SK-MEL-5 (cell line): ENCODE measurements around the gene SF3B6. TPM values are rescaled to one million over a fixed set of nuclear protein-coding genes. Genes with fewer than 3 reads are reported as not detected.
"Not testable (repeated sequence)": the region's sequence is repeated elsewhere in the genome, so short reads cannot be mapped to it uniquely, and the experiment has no call there.

Source experiments
- DNase-seq: peaks from one replicate; pipeline ENCODE4 v3.0.0-alpha.2; 2016; ENCODE audit warnings: low read depth, low spot score
- in situ Hi-C: cut with HindIII; loops from 2 replicates; pipeline ENCODE4 v1.10.0; 2016; ENCODE audit warnings: low sequenced_read_pairs, high pct_unique_total_duplicates, low pct_unique_long_range_greater_than_20kb
- total RNA-seq: library from RNA; depleted of rRNA; stranded (reverse); fragments of >200 nt; shearing (Covaris generic); gene quantifications from 2 replicates; pipeline ENCODE4 v1.2.3, GENCODE V29; 2014

SF3B6 gene
- total RNA-seq, 1 experiment from 2014 or later: 487 TPM

DNA sequence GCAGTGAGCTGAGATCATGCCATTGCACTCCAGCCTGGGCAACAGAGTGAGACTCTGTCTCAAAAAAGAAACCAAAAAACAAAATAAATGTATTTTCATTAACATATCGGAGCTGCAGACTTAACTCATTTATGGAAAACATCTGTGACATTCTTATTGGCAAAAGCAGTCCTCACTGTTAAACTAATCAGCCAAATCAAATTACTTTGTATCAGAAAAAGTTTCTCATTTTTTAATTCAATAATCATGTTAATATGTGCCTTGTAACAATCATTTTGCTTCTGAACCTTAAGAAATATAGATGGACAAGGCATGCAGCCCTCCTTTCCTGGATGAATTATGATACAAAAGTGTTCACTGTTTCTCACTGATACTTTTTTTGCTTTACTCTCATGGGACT is 26.6 kb upstream of the SF3B6 start:
- in situ Hi-C loops: no loop called here
- DNase-seq: no peak

- DNase-seq: no peak
- in situ Hi-C loops: no loop called here
Measured at GRCh38 chr2:24101992-24102391, 25.9 kb upstream of the SF3B6 start.

- DNase-seq, in situ Hi-C loops: not testable (repeated sequence)
Measured at GRCh38 chr2:24100732-24101131, 24.6 kb upstream of the SF3B6 start.

GRCh38 chr2:24095171-24095677 is 19.1 kb upstream of the SF3B6 start:
- DNase-seq, in situ Hi-C loops: not testable (repeated sequence)

GRCh38 chr2:24093270-24093669 is 17.1 kb upstream of the SF3B6 start:
- in situ Hi-C loops, DNase-seq: not testable (repeated sequence)

- in situ Hi-C loops: no loop called here
- DNase-seq: no peak
Measured at GRCh38 chr2:24088821-24089359, 12.8 kb upstream of the SF3B6 start.

DNA sequence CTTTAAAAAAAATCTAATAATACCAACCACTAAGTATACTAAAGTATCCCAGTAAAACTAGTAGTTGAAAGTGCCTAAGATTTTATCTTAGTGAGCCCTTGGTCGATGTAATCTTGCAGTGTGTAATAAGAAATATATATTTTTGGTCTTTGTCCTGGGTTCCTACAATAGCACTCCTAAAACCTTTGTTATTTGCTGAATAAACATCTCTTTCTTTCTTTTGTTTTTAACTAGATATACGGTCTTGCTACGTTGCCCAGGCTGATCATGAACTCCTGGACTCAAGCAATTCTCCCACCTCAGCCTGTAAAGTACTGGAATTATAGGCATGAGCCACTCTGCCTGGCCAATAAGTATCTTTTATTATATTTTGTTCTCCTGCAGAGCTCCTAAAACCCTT is 10.9 kb upstream of the SF3B6 start:
- in situ Hi-C loops: no loop called here
- no peak for DNase-seq

GRCh38 chr2:24086241-24086640 is 10.1 kb upstream of the SF3B6 start:
- no peak for DNase-seq
- in situ Hi-C loops: no loop called here

DNA sequence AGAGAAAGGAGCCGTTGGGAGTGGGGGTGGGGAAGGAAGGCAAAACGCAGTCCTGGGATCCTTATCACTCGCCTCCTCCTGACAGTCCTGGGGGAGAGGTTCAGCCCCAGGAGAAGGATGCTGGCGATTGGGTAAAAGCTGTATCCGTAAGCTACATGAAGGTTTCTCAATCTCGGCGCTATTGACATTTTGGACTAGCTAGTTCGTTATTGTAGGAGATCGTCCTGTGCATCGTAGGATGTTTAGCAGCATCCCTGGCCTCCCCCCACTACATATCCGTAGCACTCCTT is 9.0 kb upstream of the SF3B6 start:
- in situ Hi-C loops: no loop called here
- DNase-seq: no peak

- in situ Hi-C loops: no loop called here
- peak; percentile 90 for DNase-seq
Measured at GRCh38 chr2:24084386-24085199, 8.5 kb upstream of the SF3B6 start, which contains the start of gene TP53I3. TP53I3 (minus strand) TSS chr2:24084834; CDS start chr2:24084326, 508 bp downstream.

DNA sequence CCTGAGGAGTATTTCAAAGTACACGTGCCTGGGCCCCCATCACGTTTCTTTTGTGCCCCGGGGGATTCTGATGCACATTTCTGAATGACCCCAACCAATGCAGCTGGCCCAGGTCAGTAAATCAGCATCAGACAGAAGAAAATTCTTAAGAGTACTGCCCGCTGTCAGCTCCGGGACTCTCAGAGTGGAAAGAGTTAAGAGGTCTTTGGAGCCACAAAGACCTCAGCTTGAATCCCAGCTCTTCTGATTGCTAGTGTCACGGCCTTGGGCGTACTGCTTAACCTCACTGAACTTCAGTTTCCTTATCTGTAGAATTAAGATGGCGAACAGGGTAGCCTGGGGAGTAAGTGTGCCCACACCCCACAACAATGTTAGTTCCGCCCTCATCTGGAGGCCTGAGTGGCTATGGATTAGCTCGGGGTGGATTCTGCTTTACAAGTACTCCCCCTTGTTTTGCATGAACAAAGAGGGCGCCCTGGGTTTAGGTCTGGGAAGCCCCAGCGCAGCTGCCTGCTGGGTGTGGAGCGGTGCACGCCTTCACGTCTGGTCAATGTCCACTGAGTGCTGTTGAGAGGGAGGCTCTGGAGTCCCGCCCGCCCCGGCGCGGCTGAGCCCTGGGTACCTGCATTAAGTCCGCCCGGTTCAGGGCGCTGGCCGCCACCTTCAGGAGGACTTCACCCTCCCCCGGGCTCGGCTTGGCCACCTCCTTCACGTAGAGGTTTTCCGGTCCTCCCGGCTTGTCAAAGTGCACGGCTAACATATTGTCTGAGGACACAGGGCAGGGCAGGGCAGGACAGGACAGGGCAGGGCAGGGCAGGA is 7.7 kb upstream of the SF3B6 start:
- in situ Hi-C loops: no loop called here
- peak; percentile 78 for DNase-seq

GRCh38 chr2:24082787-24083566 is 6.9 kb upstream of the SF3B6 start:
- no peak for DNase-seq
- in situ Hi-C loops: no loop called here

DNA sequence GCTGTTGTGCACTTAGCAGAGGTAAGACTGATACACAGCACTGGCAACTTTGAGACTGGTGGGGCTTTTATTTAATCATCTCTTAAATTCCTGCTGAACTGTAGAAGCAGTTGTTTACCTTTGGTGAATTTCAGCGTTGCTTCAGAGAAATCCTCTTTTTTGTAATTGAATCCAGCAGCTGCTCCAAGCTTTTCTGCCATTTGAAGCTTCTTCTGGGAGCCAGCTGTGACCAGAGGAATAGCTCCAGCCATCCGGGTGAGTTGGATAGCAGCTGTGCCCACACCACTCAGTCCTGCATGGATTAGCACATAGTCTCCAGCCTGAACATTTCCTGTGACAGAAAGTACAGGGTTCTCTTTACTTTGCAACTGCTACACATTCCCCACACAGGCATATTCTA is 4.6 kb upstream of the SF3B6 start:
- no peak for DNase-seq

DNA sequence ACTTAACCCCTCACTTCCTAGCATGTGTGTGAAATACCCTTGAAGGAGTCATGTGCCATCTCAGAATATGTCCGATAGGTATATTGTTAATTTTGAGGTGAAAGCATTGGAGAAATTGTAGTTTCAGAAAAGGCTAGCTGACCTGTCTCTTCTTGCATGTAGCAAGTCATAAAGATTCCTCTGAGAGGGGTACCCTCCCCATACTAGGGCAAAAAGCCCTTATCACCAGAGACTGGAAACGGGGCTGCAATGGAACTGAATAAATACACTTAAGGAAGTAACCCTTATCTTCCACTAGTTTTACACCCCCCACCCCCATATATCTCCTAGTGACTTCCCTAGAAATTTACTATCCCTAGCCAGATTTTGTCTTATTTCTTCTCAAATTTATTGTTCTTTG is 1.8 kb upstream of the SF3B6 start:
- in situ Hi-C loops: no loop called here

More for the DNA sequence above, 4.6 kb upstream of the SF3B6 start:
- in situ Hi-C loops: no loop called here

GRCh38 chr2:24077535-24077877 is 1.4 kb upstream of the SF3B6 start:
- in situ Hi-C loops: no loop called here
- no peak for DNase-seq

More for the DNA sequence above, 1.8 kb upstream of the SF3B6 start:
- DNase-seq: no peak

GRCh38 chr2:24076849-24077534 is 866 bp upstream of the SF3B6 start:
- in situ Hi-C loops: no loop called here
- DNase-seq: no peak

DNA sequence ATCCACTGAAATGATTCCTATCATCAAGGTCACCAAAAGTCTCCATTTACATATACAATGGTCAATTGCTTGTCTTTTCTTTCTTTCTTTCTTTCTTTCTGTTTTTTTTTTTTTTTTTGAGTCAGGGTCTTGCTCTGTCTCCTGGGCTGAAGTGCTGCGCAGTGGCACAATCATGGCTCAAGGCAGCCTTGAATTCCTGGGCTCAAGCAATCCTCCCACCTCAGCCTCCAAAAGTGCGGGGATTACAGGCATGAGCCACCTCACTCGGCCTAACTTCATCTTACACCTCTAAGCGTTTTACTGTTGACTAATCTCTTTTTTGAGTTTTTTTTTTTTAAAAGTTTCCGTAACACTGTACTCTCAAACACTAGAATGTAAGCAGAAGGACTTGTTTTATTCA is 867 bp downstream of the SF3B6 start:
- DNase-seq: no peak
- in situ Hi-C loops: no loop called here
